ENCODE data around the gene ZKSCAN4.

GRCh38 chr6:28250747-28251146 is 1.3 kb downstream of the ZKSCAN4 start:
- TF ChIP-seq, protein P1, sequence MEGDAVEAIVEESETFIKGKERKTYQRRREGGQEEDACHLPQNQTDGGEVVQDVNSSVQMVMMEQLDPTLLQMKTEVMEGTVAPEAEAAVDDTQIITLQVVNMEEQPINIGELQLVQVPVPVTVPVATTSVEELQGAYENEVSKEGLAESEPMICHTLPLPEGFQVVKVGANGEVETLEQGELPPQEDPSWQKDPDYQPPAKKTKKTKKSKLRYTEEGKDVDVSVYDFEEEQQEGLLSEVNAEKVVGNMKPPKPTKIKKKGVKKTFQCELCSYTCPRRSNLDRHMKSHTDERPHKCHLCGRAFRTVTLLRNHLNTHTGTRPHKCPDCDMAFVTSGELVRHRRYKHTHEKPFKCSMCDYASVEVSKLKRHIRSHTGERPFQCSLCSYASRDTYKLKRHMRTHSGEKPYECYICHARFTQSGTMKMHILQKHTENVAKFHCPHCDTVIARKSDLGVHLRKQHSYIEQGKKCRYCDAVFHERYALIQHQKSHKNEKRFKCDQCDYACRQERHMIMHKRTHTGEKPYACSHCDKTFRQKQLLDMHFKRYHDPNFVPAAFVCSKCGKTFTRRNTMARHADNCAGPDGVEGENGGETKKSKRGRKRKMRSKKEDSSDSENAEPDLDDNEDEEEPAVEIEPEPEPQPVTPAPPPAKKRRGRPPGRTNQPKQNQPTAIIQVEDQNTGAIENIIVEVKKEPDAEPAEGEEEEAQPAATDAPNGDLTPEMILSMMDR (optimal IDR thresholded peaks at IDR 0.05 in 1 of 3, IDR thresholded peaks at IDR 0.05 in 1 of 3, conservative IDR thresholded peaks at IDR 0.05 in 1 of 3; ENCODE audit: extremely low read depth in 1 of 3, insufficient read depth in 2 of 3, low read length in 3 of 3) = no peak
- TF ChIP-seq EZH2 (IDR thresholded peaks at IDR 0.05; ENCODE audit: low read length) = no peak

Data from keratinocyte (primary cell).